ENCODE data around the gene TMED3. TPM values are rescaled to one million over a fixed set of nuclear protein-coding genes. Genes with fewer than 3 reads are reported as not detected.

The TMED3 gene
- total and polyA plus RNA-seq, 2 donors (not counting 3 experiments of a cell fraction or from before 2014, with no cell fraction given), result 105 to 322 TPM

- dilution Hi-C loops (cut with MboI; ENCODE audit: extremely low pct_ligation_motif_present, low sequenced_read_pairs), result no loop called here
- DNase-seq (ENCODE audit: low read depth, low spot score) (no peak), FAIRE-seq (no peak)
- TF ChIP-seq FOS (IDR thresholded peaks at IDR 0.05; ENCODE audit: borderline replicate concordance, insufficient read depth, low read length) (peak; percentile 53), EZH2 (IDR thresholded peaks at IDR 0.05; ENCODE audit: borderline replicate concordance, low read depth, low read length, severe bottlenecking) (no peak)
- H3K9ac ChIP-seq (replicated peaks; ENCODE audit: extremely low read depth, insufficient read depth, low read length), result no peak overlapping the region
- H3K27ac ChIP-seq (ENCODE audit: insufficient read depth, low read depth, low read length), result no peak overlapping the region
- no peak overlapping the region for H2AFZ ChIP-seq (ENCODE audit: low read depth, low read length)
- no peaks in the 10 kb centered on the region for H3K9me3 ChIP-seq (replicated peaks; ENCODE audit: control insufficient read depth, insufficient read depth, low read length)
- H3K27me3 ChIP-seq (ENCODE audit: control insufficient read depth in 2 of 2, insufficient read depth in 2 of 2, low read length in 2 of 2), result peaks cover 0 to 3% of the 10 kb centered on the region in 2 experiments
- no peaks in the 10 kb centered on the region for H4K20me1 ChIP-seq (replicated peaks; ENCODE audit: control insufficient read depth, extremely low read depth, insufficient read depth, low read length)
- no peak overlapping the region for H3K4me3 ChIP-seq (replicated peaks in 1 of 3; ENCODE audit: insufficient read depth in 1 of 3, low read depth in 1 of 3, low read length in 3 of 3)
- intact Hi-C loops (cut with micrococcal nuclease), result no loop called here
- BruUV-seq (replicated peaks), result no TSS peak
- ChIA-PET POLR2A (no interaction called here), CTCF (no interaction called here)
- H3K36me3 ChIP-seq (ENCODE audit: control insufficient read depth in 2 of 2, extremely low read depth in 1 of 2, insufficient read depth in 2 of 2, low read length in 2 of 2), result no peaks in the 10 kb centered on the region
- H3K9me1 ChIP-seq (replicated peaks; ENCODE audit: control insufficient read depth, extremely low read depth, insufficient read depth, low read length), result no peaks in the 10 kb centered on the region
- H3K4me2 ChIP-seq (ENCODE audit: insufficient read depth, low read length), result no peak overlapping the region
- H3K79me2 ChIP-seq (ENCODE audit: control insufficient read depth, insufficient read depth, low read length), result no peaks in the 10 kb centered on the region
- H3K4me1 ChIP-seq (ENCODE audit: control insufficient read depth, extremely low read depth, insufficient read depth, low read length), result peaks cover 5% of the 10 kb centered on the region
Observed at GRCh38 chr15:79290642-79291275, 20.2 kb upstream of the TMED3 start.

- Histone ChIP-seq H3K79me2 (ENCODE audit: control insufficient read depth, insufficient read depth, low read length) (no peaks in the 10 kb centered on the region), H3K9ac (replicated peaks; ENCODE audit: extremely low read depth, insufficient read depth, low read length) (no peak overlapping the region), H4K20me1 (replicated peaks; ENCODE audit: control insufficient read depth, extremely low read depth, insufficient read depth, low read length) (no peaks in the 10 kb centered on the region), H3K36me3 (ENCODE audit: control insufficient read depth in 2 of 2, extremely low read depth in 1 of 2, insufficient read depth in 2 of 2, low read length in 2 of 2) (no peaks in the 10 kb centered on the region), H3K4me3 (replicated peaks in 1 of 3; ENCODE audit: insufficient read depth in 1 of 3, low read depth in 1 of 3, low read length in 3 of 3) (no peak overlapping the region), H3K9me1 (replicated peaks; ENCODE audit: control insufficient read depth, extremely low read depth, insufficient read depth, low read length) (no peaks in the 10 kb centered on the region), H3K9me3 (replicated peaks; ENCODE audit: control insufficient read depth, insufficient read depth, low read length) (no peaks in the 10 kb centered on the region), H3K27me3 (ENCODE audit: control insufficient read depth in 2 of 2, insufficient read depth in 2 of 2, low read length in 2 of 2) (peaks cover 0 to 3% of the 10 kb centered on the region in 2 experiments), H3K4me1 (ENCODE audit: control insufficient read depth, extremely low read depth, insufficient read depth, low read length) (peaks cover 5% of the 10 kb centered on the region), H2AFZ (ENCODE audit: low read depth, low read length) (no peak overlapping the region), H3K4me2 (ENCODE audit: insufficient read depth, low read length) (no peak overlapping the region), H3K27ac (ENCODE audit: insufficient read depth, low read depth, low read length) (no peak overlapping the region)
- FAIRE-seq, result no peak
- BruUV-seq (replicated peaks), result no TSS peak
- ChIA-PET POLR2A (no interaction called here), CTCF (no interaction called here)
- intact Hi-C loops (cut with micrococcal nuclease), result no loop called here
- DNase-seq (ENCODE audit: low read depth, low spot score), result no peak
- TF ChIP-seq JUN (IDR thresholded peaks at IDR 0.05; ENCODE audit: borderline replicate concordance, insufficient read depth, insufficient read length, low read depth) (no peak), MAX (IDR thresholded peaks at IDR 0.05; ENCODE audit: insufficient read depth, insufficient read length) (no peak), MYC (IDR thresholded peaks at IDR 0.05; ENCODE audit: low read depth, low read length) (no peak), POLR2AphosphoS5 (IDR thresholded peaks at IDR 0.05; ENCODE audit: insufficient read depth, low read depth, low read length) (no peak), CTCF (IDR thresholded peaks at IDR 0.05; ENCODE audit: extremely low read depth in 1 of 2, insufficient read depth in 1 of 2, low read depth in 1 of 2, low read length in 2 of 2) (no peak), GATA2 (IDR thresholded peaks at IDR 0.05; ENCODE audit: insufficient read depth, insufficient read length, low read depth, low read length) (no peak), EZH2 (IDR thresholded peaks at IDR 0.05; ENCODE audit: borderline replicate concordance, low read depth, low read length, severe bottlenecking) (no peak), FOS (IDR thresholded peaks at IDR 0.05; ENCODE audit: borderline replicate concordance, insufficient read depth, low read length) (no peak)
- dilution Hi-C loops (cut with MboI; ENCODE audit: extremely low pct_ligation_motif_present, low sequenced_read_pairs), result no loop called here
Observed at GRCh38 chr15:79292011-79292410, 18.9 kb upstream of the TMED3 start.
